Naive B cell (primary cell): ENCODE measurements around the gene ZNF106. TPM values are rescaled to one million over a fixed set of nuclear protein-coding genes. Genes with fewer than 3 reads are reported as not detected.

Experiments
- ATAC-seq, 2 donors: fragments of 150-1000 bp; cut with Tn5 transposase; 2 replicates each; pipeline ENCODE4 v1.10.0; 2021; ENCODE audit warnings: low read depth in 2 of 2, mild to moderate bottlenecking in 2 of 2, moderate library complexity in 2 of 2
- DNase-seq: peaks from one replicate; pipeline ENCODE4 v3.0.0; 2022
- H3K27ac Mint-ChIP-seq, 6 donors: one replicate each; pipeline ENCODE4 v1.8.0; 2020 to 2022; ENCODE audit warnings: mild to moderate bottlenecking in 6 of 6, mixed read lengths in 6 of 6, moderate library complexity in 5 of 6, inconsistent platforms in 2 of 6
- H3K27me3 Mint-ChIP-seq, 3 donors: one replicate each; pipeline ENCODE4 v1.8.0; 2021 to 2022; ENCODE audit warnings: mixed read lengths in 3 of 3, mild to moderate bottlenecking in 1 of 3
- H3K36me3 Mint-ChIP-seq, 2 donors: one replicate each; pipeline ENCODE4 v1.8.0; 2020 to 2022; ENCODE audit warnings: mixed read lengths in 2 of 2, inconsistent platforms in 1 of 2, mild to moderate bottlenecking in 1 of 2
- H3K4me1 Mint-ChIP-seq, 3 donors: one replicate each; pipeline ENCODE4 v1.8.0; 2020 to 2022; ENCODE audit warnings: mixed read lengths in 3 of 3, inconsistent platforms in 1 of 3, mild to moderate bottlenecking in 1 of 3, moderate library complexity in 1 of 3
- H3K4me3 Mint-ChIP-seq, 8 donors: one replicate each; pipeline ENCODE4 v1.8.0; 2020 to 2022; ENCODE audit warnings: mild to moderate bottlenecking in 8 of 8, mixed read lengths in 8 of 8, moderate library complexity in 8 of 8, inconsistent platforms in 2 of 8
- H3K9me3 Mint-ChIP-seq, 7 donors: one replicate each; pipeline ENCODE4 v1.8.0; 2020 to 2022; ENCODE audit warnings: mixed read lengths in 7 of 7, mild to moderate bottlenecking in 5 of 7, inconsistent platforms in 2 of 7, moderate library complexity in 1 of 7
- polyA plus RNA-seq, 6 donors: library from polyadenylated mRNA; unstranded; fragments of 300-500 nt; fragmentation: Illumina TruSeq; gene quantifications; one replicate each; pipeline ENCODE4 v1.2.3, GENCODE V29; 2021; ENCODE audit warnings: low read depth in 6 of 6

ZNF106 gene
- polyA plus RNA-seq, 6 donors from 2014 or later, result 24.1 to 87.1 (median 52.0) TPM

DNA sequence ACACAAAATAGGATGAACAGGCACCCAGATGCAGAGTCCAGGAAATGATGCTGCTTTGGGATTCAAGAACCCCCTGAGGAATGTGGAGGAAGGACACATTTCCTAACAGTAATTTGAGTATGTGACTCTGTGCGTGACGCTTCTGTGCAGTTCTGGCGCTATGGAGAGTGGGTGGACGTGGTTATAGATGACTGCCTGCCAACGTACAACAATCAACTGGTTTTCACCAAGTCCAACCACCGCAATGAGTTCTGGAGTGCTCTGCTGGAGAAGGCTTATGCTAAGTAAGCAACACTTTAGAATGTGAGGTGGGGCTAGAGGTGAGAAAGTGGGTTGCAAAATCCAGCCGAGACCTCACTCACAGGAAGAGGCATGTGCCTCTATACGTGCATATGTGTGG is 103.3 kb downstream of the ZNF106 start:
- Mint-ChIP-seq H3K27ac (peak overlapping the region in 1 of 6 donors; percentile 47), H3K4me3 (no peak overlapping the region), H3K36me3 (peaks cover 8 to 21% of the 10 kb centered on the region in 2 donors), H3K9me3 (no peaks in the 10 kb centered on the region), H3K4me1 (peaks cover 0 to 2% (median 0%) of the 10 kb centered on the region in 3 donors), H3K27me3 (no peaks in the 10 kb centered on the region)
- no peak for DNase-seq
- ATAC-seq, result no peak

DNA sequence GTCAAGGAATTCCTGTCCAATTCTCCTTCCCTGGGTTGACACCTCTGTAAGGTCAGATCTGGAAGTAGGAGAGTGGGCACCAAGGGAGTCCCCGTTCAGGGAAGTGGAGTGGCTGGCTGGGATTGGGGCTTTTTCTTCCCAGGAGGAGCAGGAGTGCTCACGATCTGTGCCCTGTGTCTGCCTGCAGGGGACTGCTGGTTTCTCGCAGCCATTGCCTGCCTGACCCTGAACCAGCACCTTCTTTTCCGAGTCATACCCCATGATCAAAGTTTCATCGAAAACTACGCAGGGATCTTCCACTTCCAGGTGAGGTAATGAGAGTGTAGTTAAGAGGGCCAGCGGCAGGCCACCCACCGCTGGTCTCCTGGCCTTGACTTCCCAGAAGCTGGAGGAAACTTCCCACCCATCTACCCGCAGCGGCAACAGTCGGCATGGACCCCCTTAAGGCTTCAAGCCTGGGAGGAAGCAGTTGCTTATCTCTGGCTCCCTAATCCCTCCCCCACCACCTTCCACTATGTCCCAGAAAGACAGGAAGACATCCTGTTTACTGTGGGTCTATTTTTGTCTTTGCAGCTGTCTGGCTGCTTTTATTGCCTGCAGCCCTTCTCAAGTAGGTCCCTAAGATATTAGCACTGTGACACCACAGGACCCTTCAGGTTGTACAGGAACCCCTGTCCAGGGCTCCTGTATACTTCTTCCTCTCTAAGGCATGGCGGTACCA is 104.8 kb downstream of the ZNF106 start:
- no peak overlapping the region for H3K4me3 Mint-ChIP-seq
- no peak for ATAC-seq
- no peaks in the 10 kb centered on the region for H3K27me3 Mint-ChIP-seq
- DNase-seq, result no peak
- H3K27ac Mint-ChIP-seq, result peak overlapping the region in 1 of 6 donors; percentile 41
- peaks cover 0 to 2% (median 0%) of the 10 kb centered on the region in 3 donors for H3K4me1 Mint-ChIP-seq
- peaks cover 8 to 21% of the 10 kb centered on the region in 2 donors for H3K36me3 Mint-ChIP-seq
- H3K9me3 Mint-ChIP-seq, result no peaks in the 10 kb centered on the region

DNA sequence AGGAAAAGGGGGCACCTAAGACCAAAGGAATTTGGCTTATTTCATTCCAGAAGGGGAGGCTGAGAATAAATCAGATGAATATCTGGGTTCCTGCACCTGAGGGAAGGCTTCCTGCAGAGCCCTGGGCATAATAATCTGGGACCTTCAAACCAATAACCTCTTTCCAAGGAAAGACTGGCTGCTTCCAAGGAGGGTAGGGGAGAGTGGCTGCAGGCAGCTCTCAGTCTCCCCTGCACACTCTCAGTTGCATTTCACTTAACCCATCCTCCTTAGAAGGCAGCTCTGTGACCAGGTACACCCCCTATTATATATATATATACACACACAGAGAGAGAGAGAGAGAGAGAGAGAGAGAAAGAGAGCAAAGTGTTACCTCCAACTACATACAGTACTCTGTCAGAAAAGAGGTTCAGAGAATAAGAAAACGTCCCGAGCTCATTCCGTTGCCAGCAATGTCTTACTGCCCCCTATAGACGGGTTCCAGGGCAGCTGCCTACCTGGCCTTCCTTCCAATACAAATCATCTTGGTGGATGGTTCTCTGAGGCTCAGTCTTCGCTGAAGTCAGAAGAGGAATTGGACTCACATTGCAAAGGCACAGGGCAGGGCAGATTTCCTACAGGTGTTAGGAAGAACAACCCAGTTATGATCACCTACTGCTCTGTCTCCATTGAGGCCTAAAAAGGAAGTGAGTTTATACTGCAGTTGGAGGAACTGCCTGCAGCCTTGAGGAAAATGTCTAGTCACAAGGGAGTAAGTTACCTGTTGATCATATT is 105.5 kb downstream of the ZNF106 start:
- DNase-seq (no peak), ATAC-seq (no peak)

DNA sequence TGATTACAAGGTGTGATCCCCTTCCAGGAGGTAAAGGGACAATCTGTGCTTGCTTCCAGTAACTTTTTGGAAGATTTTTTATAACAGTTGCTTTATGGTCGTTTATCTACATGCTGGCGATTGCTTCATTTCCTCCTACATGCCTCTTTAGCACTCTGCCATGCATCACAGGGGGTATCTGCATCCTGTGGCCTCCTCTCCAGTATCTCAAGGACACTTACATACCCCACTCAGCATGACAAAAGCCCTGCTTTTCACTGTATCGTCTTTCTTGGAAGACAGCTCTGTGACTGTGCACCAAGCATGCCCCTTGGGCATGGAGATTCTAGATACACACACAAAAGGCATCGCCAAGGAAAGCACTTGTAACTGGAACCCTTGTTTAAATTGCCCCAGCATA is 106.3 kb downstream of the ZNF106 start:
- ATAC-seq (no peak), DNase-seq (no peak)
- peaks cover 9 to 17% of the 10 kb centered on the region in 2 donors for H3K36me3 Mint-ChIP-seq
- H3K4me1 Mint-ChIP-seq, result peaks cover 0 to 2% (median 0%) of the 10 kb centered on the region in 3 donors
- H3K4me3 Mint-ChIP-seq, result no peak overlapping the region
- H3K9me3 Mint-ChIP-seq, result peaks cover 0 to under 1% (median 0%) of the 10 kb centered on the region in 7 donors
- H3K27ac Mint-ChIP-seq, result peak overlapping the region in 3 of 6 donors; percentile 7 to 33 (median 20)
- H3K27me3 Mint-ChIP-seq, result no peaks in the 10 kb centered on the region

More for the DNA sequence above, 105.5 kb downstream of the ZNF106 start:
- peak overlapping the region in 1 of 6 donors; percentile 34 for H3K27ac Mint-ChIP-seq
- no peak overlapping the region for H3K4me3 Mint-ChIP-seq
- H3K27me3 Mint-ChIP-seq, result no peaks in the 10 kb centered on the region
- peaks cover 0 to 2% (median 0%) of the 10 kb centered on the region in 3 donors for H3K4me1 Mint-ChIP-seq
- peaks cover 8 to 21% of the 10 kb centered on the region in 2 donors for H3K36me3 Mint-ChIP-seq
- H3K9me3 Mint-ChIP-seq, result no peaks in the 10 kb centered on the region

DNA sequence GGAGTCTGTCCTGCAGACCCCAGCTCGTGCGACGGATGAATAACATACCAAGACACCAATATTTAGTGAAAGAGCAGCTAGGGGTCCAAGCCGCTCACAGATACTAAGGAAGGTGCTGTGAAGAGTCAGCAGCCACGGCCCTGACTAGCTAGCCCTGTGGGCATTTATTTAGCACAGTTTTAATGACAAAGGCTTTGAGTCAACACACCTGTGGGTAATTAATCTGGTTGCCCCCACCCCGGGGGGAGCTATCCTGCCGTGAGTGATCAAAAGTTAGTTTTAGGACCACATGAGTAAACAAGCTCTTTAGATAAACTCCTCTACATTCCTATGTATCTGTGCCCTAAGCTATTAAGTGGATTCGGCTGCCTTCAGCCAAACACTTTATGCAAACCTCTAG is 112.9 kb downstream of the ZNF106 start:
- ATAC-seq (no peak), DNase-seq (no peak)
- Mint-ChIP-seq H3K9me3 (peaks cover 4 to 27% (median 13%) of the 10 kb centered on the region in 7 donors), H3K36me3 (peaks cover 26 to 29% of the 10 kb centered on the region in 2 donors), H3K4me3 (no peak overlapping the region), H3K27me3 (no peaks in the 10 kb centered on the region), H3K27ac (no peak overlapping the region), H3K4me1 (no peaks in the 10 kb centered on the region)

DNA sequence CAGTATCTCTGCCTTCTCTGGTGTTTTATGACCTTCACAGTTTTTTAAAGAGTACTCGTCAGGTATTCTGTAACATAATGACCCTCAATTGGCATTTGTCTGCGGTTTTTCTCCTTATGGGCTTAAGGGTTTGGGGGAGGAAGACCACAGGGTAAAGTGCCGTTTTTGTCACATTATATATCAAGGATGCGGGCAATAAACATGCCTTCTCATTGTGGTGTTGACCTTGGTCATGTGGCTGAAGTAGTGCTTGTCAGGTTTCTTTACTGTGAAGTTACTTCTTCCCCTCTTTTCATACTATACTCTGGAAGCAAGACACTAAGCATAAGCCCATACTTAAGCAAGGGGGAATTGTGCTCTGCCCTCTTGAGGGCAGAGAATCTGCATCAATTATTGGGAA is 115.0 kb downstream of the ZNF106 start:
- Mint-ChIP-seq H3K36me3 (peaks cover 26 to 29% of the 10 kb centered on the region in 2 donors), H3K27ac (no peak overlapping the region), H3K27me3 (no peaks in the 10 kb centered on the region), H3K4me3 (no peak overlapping the region), H3K4me1 (no peaks in the 10 kb centered on the region), H3K9me3 (peaks cover 4 to 27% (median 13%) of the 10 kb centered on the region in 7 donors)
- ATAC-seq (no peak), DNase-seq (no peak)

DNA sequence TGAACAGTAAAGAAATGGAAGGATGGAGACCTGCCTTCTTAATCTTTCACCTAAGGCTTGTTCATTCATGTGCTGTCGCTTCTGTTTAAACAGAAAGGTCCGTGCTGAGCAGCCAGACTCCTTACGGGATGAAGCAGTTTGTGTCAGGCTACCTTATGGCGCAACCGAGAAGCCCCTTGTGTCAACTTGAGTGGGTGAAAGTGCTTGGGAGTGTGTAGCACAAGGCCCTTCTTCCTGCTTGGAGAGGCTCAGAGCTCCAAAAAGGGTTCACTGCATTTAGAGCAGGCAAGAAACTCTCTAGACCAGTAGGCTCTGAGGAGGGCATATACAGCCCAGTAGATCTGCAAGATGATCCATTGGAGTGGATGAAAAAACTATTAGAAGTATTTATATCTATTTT is 115.7 kb downstream of the ZNF106 start:
- peaks cover 4 to 27% (median 13%) of the 10 kb centered on the region in 7 donors for H3K9me3 Mint-ChIP-seq
- no peak overlapping the region for H3K4me3 Mint-ChIP-seq
- no peak for DNase-seq
- no peak for ATAC-seq
- H3K4me1 Mint-ChIP-seq, result no peaks in the 10 kb centered on the region
- H3K27ac Mint-ChIP-seq, result no peak overlapping the region
- no peaks in the 10 kb centered on the region for H3K27me3 Mint-ChIP-seq
- peaks cover 26 to 29% of the 10 kb centered on the region in 2 donors for H3K36me3 Mint-ChIP-seq

DNA sequence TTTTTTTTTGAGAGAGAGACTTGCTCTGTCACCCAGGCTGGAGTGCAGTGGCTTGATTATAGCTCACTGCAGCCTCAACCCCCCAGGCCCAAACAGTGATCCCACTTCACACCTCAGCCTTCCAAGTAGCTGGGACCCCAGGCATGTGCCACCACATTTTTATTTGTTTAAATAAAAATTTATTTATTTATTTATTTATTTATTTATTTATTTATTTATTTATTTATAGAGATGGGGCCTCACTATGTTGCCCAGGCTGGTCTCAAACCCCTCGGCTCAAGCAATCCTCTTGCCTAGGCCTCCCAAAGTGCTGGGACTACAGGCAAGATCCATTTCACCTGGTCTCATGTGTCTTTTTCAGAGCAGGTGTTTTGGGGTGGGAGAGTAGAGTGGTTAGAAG is 116.1 kb downstream of the ZNF106 start:
- Mint-ChIP-seq H3K36me3 (peaks cover 26 to 29% of the 10 kb centered on the region in 2 donors), H3K27ac (no peak overlapping the region), H3K27me3 (no peaks in the 10 kb centered on the region), H3K9me3 (peaks cover 4 to 27% (median 13%) of the 10 kb centered on the region in 7 donors), H3K4me3 (no peak overlapping the region), H3K4me1 (no peaks in the 10 kb centered on the region)
- ATAC-seq (no peak), DNase-seq (no peak)

DNA sequence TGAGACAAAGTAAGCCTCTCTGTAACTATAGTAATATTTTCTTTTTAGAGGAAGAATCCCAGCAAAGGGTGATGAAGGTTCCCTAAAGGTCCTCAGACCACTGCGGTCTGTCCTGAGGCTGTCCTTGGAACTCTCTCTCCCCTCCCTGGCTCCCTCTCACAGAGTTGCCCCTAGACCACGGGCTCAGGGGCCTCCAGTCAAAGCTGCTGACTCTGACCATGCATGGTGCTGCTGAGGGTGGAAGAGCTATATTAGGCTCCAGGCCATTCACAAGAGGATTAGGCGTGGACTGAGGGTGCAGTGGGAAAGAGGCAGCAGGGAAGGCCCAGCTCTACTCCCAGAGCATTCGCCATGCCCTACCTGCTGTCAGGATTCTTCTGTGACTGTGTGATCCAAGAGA is 117.0 kb downstream of the ZNF106 start:
- Mint-ChIP-seq H3K27me3 (no peaks in the 10 kb centered on the region), H3K9me3 (peaks cover 4 to 21% (median 10%) of the 10 kb centered on the region in 7 donors), H3K36me3 (peaks cover 24 to 26% of the 10 kb centered on the region in 2 donors), H3K4me3 (no peak overlapping the region), H3K4me1 (no peaks in the 10 kb centered on the region), H3K27ac (no peak overlapping the region)
- ATAC-seq (no peak), DNase-seq (no peak)

DNA sequence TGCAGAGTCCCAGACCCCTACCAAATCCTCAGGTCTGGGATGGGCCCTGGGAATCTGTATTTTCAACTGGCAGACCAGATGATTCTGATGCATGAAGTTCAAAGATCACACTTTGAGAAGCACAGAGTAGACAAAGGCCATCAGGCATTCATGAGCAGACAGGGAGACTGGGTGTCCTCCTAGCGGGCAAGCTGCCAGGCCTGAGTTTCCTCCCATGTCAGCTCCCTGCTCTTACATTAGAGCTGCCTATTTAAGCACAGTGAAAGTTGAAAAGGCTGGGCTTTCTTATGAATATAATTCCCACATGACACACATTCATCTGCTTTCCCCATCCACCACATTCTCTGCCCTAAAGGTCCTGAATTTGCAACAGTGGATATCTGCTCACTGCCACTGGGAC is 117.7 kb downstream of the ZNF106 start:
- H3K9me3 Mint-ChIP-seq, result peaks cover 3 to 14% (median 7%) of the 10 kb centered on the region in 7 donors

DNA sequence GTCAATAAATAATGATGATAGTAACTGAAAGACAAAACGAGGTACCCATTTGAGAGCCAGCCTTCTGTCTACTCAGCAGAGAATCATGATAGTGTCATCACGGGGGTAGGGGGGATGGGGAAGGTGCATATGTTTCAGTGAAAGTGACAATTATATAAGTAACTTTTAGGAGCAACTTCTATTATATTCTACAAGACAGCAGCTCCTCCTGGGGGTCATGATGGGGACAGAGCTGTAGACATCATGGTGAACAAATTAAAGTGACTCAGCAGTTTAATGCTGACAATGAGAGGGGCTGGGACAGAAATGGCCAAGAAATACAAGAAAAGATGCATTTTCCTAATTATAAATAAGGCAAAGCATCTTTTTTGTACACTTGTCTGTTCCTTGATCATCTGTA is 119.8 kb downstream of the ZNF106 start:
- peaks cover 5 to 8% of the 10 kb centered on the region in 2 donors for H3K36me3 Mint-ChIP-seq
- ATAC-seq, result no peak
- peaks cover 0 to 3% (median 1%) of the 10 kb centered on the region in 3 donors for H3K4me1 Mint-ChIP-seq
- no peaks in the 10 kb centered on the region for H3K27me3 Mint-ChIP-seq
- DNase-seq, result no peak
- H3K4me3 Mint-ChIP-seq, result no peak overlapping the region
- no peaks in the 10 kb centered on the region for H3K9me3 Mint-ChIP-seq
- H3K27ac Mint-ChIP-seq, result no peak overlapping the region

More for the DNA sequence above, 117.7 kb downstream of the ZNF106 start:
- Mint-ChIP-seq H3K36me3 (peaks cover 21 to 24% of the 10 kb centered on the region in 2 donors), H3K4me1 (no peaks in the 10 kb centered on the region), H3K4me3 (no peak overlapping the region), H3K27ac (no peak overlapping the region), H3K27me3 (no peaks in the 10 kb centered on the region)
- DNase-seq (no peak), ATAC-seq (no peak)

DNA sequence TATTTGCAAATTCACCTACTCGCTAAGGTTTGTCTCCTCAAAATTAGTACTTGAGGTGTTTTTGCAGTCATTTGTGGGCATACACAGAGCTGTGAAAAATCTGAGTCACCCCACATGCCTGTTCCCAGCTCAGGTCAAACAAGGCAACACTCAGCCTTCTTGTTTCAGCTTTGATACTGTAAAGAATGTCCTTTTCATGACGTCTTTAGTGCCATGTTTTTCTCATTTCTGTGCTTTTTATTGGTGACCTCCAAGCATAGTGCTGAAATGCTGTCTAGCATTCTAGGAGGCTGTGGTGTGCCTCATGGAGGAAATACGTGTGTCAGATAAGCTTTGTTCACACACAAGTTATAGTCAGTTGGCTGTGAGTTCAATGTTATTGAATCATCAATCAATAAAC is 122.8 kb downstream of the ZNF106 start:
- no peak for ATAC-seq
- Mint-ChIP-seq H3K36me3 (peaks cover 5 to 17% of the 10 kb centered on the region in 2 donors), H3K4me3 (no peak overlapping the region), H3K9me3 (no peaks in the 10 kb centered on the region), H3K27me3 (no peaks in the 10 kb centered on the region), H3K27ac (no peak overlapping the region), H3K4me1 (peaks cover 4 to 5% (median 5%) of the 10 kb centered on the region in 3 donors)
- no peak for DNase-seq

DNA sequence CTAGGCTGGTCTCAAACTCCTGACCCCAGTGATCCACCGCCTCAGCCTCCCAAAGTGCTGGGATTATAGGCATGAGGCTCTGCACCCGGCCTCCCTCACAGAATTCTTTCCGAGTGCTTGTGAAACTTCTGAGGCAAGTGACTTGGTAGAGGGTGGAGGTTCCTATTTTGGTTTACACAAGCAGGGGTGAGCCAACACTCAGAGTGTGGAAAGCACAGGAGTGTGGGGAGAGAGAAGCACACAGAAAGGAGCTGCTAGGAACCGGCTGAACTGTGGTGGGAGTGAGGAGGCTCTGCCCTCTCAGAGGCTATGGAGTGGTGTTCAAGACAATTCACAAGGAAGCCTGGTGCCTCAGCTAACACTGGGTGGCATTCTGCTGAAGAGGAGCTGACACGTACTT is 123.9 kb downstream of the ZNF106 start:
- no peak for DNase-seq
- Mint-ChIP-seq H3K4me3 (no peak overlapping the region), H3K27ac (peak overlapping the region in 2 of 6 donors; percentile 26 to 58)

More for the DNA sequence above, 123.9 kb downstream of the ZNF106 start:
- H3K9me3 Mint-ChIP-seq, result no peaks in the 10 kb centered on the region
- H3K4me1 Mint-ChIP-seq, result peaks cover 4 to 5% (median 5%) of the 10 kb centered on the region in 3 donors
- ATAC-seq, result no peak
- peaks cover 5 to 17% of the 10 kb centered on the region in 2 donors for H3K36me3 Mint-ChIP-seq
- H3K27me3 Mint-ChIP-seq, result no peaks in the 10 kb centered on the region
